A673 (cell line): ENCODE measurements around the gene TECR. TPM values are rescaled to one million over a fixed set of nuclear protein-coding genes. Genes with fewer than 3 reads are reported as not detected.
"Not testable (repeated sequence)": the region's sequence is repeated elsewhere in the genome, so short reads cannot be mapped to it uniquely, and the experiment has no call there.

Experiments used
- BruUV-seq: library from RNA; stranded (reverse); fragments of 400-500 nt; replicated peaks from 2 replicates; lab custom pipeline; 2021; lab: Mats Ljungman, UMichigan
- CTCF ChIA-PET: fragments of 300-600 bp; sonication (Branson Sonifier 250); formaldehyde crosslinking; loops from one replicate; lab custom pipeline; 2022; ENCODE audit warnings: antibody characterized with exemption; lab: Charles Lee
- POLR2A ChIA-PET: fragments of 300-600 bp; sonication (Branson Sonifier 250); formaldehyde crosslinking; loops from one replicate; lab custom pipeline; 2022; ENCODE audit warnings: antibody characterized with exemption; ENCODE audit not compliant: low non-redundant PET; lab: Charles Lee
- DNase-seq: peaks from one replicate; pipeline ENCODE4 v3.0.0-alpha.2; 2015; ENCODE audit warnings: low spot score
- H3K27ac ChIP-seq: fragments of 200-600 bp; sonication (generic); 2 replicates; pipeline ENCODE4 v1.5.1; 2016; ENCODE audit warnings: mixed run types, low read depth, mild to moderate bottlenecking, mixed read lengths, antibody characterized with exemption, low read length; ENCODE audit not compliant: poor library complexity, severe bottlenecking
- H3K27me3 ChIP-seq: fragments of 200-600 bp; sonication (generic); replicated peaks from 2 replicates; pipeline ENCODE4 v1.6.1; 2017; ENCODE audit warnings: mixed run types, low read depth, mild to moderate bottlenecking, mixed read lengths, antibody characterized with exemption, low read length; ENCODE audit not compliant: insufficient read depth, poor library complexity
- H3K36me3 ChIP-seq: fragments of 200-600 bp; sonication (generic); 2 replicates; pipeline ENCODE4 v1.6.1; 2016; ENCODE audit warnings: mixed run types, mild to moderate bottlenecking, mixed read lengths, antibody characterized with exemption, low read length; ENCODE audit not compliant: insufficient read depth, poor library complexity, severe bottlenecking
- H3K4me1 ChIP-seq: fragments of 200-600 bp; sonication (generic); 2 replicates; pipeline ENCODE4 v1.6.1; 2017; ENCODE audit warnings: mixed run types, mild to moderate bottlenecking, mixed read lengths, antibody characterized with exemption, low read length; ENCODE audit not compliant: insufficient read depth, poor library complexity, severe bottlenecking
- H3K4me3 ChIP-seq: fragments of 200-600 bp; sonication (generic); 2 replicates; pipeline ENCODE4 v1.5.1; 2016; ENCODE audit warnings: low read depth, mixed run types, mild to moderate bottlenecking, mixed read lengths, low read length; ENCODE audit not compliant: poor library complexity, severe bottlenecking
- H3K9me3 ChIP-seq: fragments of 200-600 bp; sonication (generic); 2 replicates; pipeline ENCODE4 v1.6.1; 2016; ENCODE audit warnings: mixed run types, low read depth, mild to moderate bottlenecking, mixed read lengths, antibody characterized with exemption, low read length; ENCODE audit not compliant: poor library complexity, severe bottlenecking
- EZH2 ChIP-seq: fragments of 200-600 bp; sonication (generic); IDR thresholded peaks from 2 replicates; pipeline ENCODE4 v1.6.1; 2017; ENCODE audit warnings: borderline replicate concordance, low read depth, mild to moderate bottlenecking, mixed read lengths, antibody characterized with exemption, low read length; ENCODE audit not compliant: poor library complexity, severe bottlenecking
- intact Hi-C: fragments of 100-400 bp; cut with micrococcal nuclease; formaldehyde crosslinking; loops from one replicate; pipeline ENCODE4 v1.10.0; 2022; ENCODE audit not compliant: unreplicated experiment
- total RNA-seq: library from RNA; stranded (reverse); gene quantifications from 2 replicates; pipeline ENCODE4 v1.2.3, GENCODE V29; 2021
- TF ChIP-seq, protein P1 (sequence below): fragments of 300-800, 200-600 bp; sonication (generic); conservative IDR thresholded peaks from 2 replicates; pipeline ENCODE4 v1.5.1; 2017; ENCODE audit warnings: low read depth, mild to moderate bottlenecking, antibody characterized with exemption, low read length, moderate library complexity, mixed read lengths

TECR gene
- total RNA-seq, 1 experiment from 2014 or later = 189 TPM

DNA sequence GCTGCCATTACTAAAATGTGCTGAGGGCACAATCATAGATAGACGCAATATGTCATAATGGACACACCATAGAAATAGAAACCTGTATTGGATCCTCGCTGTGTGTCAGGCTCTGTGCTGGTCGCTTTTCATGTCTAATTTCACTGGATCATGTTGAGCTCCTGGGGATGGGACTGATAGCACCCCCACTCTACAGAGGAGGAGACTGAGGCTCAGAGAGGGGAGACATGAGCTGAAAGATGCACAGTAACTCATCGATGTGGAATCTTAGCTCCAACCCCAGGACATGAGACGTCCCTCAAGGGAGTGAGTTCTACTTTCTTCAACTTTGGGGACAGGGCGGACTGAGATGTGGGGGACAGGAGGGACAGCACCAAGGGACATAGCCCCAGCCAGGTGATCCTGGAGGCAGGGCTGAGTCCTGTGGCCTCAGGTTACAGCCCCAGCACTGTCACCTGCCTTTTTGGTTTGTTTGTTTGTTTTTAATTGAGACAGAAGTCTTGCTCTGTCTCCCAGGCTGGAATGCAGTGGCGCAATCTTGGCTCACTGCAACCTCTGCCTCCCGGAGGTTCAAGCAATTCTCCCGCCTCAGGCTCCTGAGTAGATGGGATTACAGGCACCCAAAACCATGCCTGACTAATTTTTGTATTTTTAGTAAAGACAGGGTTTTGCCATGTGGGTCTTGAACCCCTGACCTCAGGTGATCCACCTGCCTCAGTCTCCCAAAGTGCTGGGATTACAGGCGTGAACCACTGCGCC is 26.9 kb upstream of the TECR start:
- Histone ChIP-seq H3K4me1 (no peaks in the 10 kb centered on the region), H3K9me3 (no peaks in the 10 kb centered on the region), H3K27ac (no peak overlapping the region), H3K4me3 (no peak overlapping the region), H3K36me3 (no peaks in the 10 kb centered on the region), H3K27me3 (no peaks in the 10 kb centered on the region)
- no peak for DNase-seq
- TF ChIP-seq, protein P1, sequence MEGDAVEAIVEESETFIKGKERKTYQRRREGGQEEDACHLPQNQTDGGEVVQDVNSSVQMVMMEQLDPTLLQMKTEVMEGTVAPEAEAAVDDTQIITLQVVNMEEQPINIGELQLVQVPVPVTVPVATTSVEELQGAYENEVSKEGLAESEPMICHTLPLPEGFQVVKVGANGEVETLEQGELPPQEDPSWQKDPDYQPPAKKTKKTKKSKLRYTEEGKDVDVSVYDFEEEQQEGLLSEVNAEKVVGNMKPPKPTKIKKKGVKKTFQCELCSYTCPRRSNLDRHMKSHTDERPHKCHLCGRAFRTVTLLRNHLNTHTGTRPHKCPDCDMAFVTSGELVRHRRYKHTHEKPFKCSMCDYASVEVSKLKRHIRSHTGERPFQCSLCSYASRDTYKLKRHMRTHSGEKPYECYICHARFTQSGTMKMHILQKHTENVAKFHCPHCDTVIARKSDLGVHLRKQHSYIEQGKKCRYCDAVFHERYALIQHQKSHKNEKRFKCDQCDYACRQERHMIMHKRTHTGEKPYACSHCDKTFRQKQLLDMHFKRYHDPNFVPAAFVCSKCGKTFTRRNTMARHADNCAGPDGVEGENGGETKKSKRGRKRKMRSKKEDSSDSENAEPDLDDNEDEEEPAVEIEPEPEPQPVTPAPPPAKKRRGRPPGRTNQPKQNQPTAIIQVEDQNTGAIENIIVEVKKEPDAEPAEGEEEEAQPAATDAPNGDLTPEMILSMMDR = no peak
- TF ChIP-seq EZH2 = no peak
- CTCF ChIA-PET = interaction anchor here (0.5 to 0.6 kb wide), 2 partner anchors 361 to 892 kb away, joined by 3 read pairs; no protein-coding TSS in a partner anchor
- no TSS peak for BruUV-seq
- POLR2A ChIA-PET = no interaction called here
- intact Hi-C loops = no loop called here

DNA sequence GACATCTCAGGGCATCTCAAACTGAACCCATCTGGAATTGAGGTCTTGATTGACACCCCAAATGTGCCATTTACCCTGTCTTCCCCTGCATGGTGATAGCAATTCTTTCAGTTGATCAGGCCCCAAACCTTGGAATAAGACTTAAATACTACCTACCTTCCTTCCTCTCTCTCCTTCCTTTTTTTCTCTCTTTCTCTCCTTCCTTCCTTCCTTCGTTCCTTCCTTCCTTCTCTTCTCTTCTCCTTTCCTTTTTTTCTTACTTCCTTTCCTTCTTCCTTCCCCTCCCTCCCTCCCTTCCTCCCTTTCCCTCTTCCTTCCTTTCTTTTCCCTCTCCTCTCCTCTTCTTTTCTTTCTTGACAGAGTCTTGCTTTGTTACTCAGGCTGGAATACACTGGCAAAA is 26.1 kb upstream of the TECR start:
- DNase-seq = no peak
- intact Hi-C loops = no loop called here
- ChIA-PET POLR2A (interaction anchor here (0.6 kb wide), 1 partner anchor 26 kb away, joined by 3 read pairs; no protein-coding TSS in a partner anchor), CTCF (interaction anchor here (0.6 kb wide), 1 partner anchor 14 kb away, joined by 3 read pairs; no protein-coding TSS in a partner anchor)
- H3K27me3 ChIP-seq = no peaks in the 10 kb centered on the region
- H3K4me3 ChIP-seq = no peak overlapping the region
- H3K9me3 ChIP-seq = no peaks in the 10 kb centered on the region
- TF ChIP-seq EZH2 = no peak
- TF ChIP-seq, protein P1 = no peak
- H3K36me3 ChIP-seq = no peaks in the 10 kb centered on the region
- no peaks in the 10 kb centered on the region for H3K4me1 ChIP-seq
- BruUV-seq = no TSS peak
- no peak overlapping the region for H3K27ac ChIP-seq

DNA sequence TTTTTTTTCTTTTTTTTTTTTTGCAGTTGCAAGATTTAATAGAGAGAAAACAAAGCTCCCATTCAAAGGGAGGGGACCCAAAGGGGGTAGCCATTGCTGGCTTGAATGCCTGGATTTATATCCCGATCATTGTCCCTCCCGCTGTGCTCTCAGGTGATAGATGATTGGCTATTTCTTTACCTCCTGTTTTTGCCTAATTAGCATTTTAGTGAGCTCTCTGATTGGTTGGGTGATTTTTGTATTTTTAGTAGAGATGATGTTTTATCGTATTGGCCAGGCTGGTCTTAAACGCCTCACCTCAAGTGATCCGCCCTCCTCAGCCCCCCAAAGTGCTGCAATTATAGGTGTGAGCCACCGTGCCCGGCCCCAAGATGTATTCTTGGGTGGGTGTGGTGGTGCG is 24.8 kb upstream of the TECR start:
- intact Hi-C loops, DNase-seq, H3K4me3 ChIP-seq, H3K36me3 ChIP-seq, H3K4me1 ChIP-seq, BruUV-seq, H3K9me3 ChIP-seq, POLR2A ChIA-PET, H3K27ac ChIP-seq, H3K27me3 ChIP-seq: not testable (repeated sequence)
- CTCF ChIA-PET = interaction anchor here (0.6 to 0.7 kb wide), 2 partner anchors 24 to 1597 kb away, joined by 3 to 5 read pairs; no protein-coding TSS in a partner anchor
